DOHH2 (cell line): Measurements from ENCODE around the gene RBM23.

Experiments
- CTCF ChIP-seq: fragments of 200-600 bp; sonication (generic); IDR thresholded peaks from one replicate; pipeline ENCODE4 v1.5.1; 2014; ENCODE audit warnings: antibody characterized with exemption, mild to moderate bottlenecking, low read depth, low read length; ENCODE audit not compliant: poor library complexity, severe bottlenecking
- EZH2phosphoT487 ChIP-seq: fragments of 200-600 bp; sonication (generic); IDR thresholded peaks from 2 replicates; pipeline ENCODE4 v1.6.1; 2017; ENCODE audit warnings: borderline replicate concordance, mild to moderate bottlenecking, antibody characterized with exemption, low read length, moderate library complexity, mixed read lengths

GRCh38 chr14:22932146-22932545, 13.2 kb upstream of the RBM23 start:
- TF ChIP-seq CTCF (no peak), EZH2phosphoT487 (no peak)
